GM12878 (cell line): ENCODE data around the gene UNK. TPM values are rescaled to one million over a fixed set of nuclear protein-coding genes. Genes with fewer than 3 reads are reported as not detected.

Experiments used
- ATAC-seq: fragments of 200-7000 bp; cut with Tn5 transposase; 3 replicates; pipeline ENCODE4 v1.9.1; 2020; ENCODE audit warnings: mild to moderate bottlenecking, moderate library complexity
- BruUV-seq: library from RNA; stranded (reverse); fragments of 400-500 nt; replicated peaks from 2 replicates; lab custom pipeline; 2021; lab: Mats Ljungman, UMichigan
- CTCF ChIA-PET: fragments of 300-600 bp; sonication (Branson Sonifier 250); formaldehyde crosslinking; extraction: SDS; loops from one replicate; lab custom pipeline; 2021; ENCODE audit warnings: inconsistent platforms; lab: Yijun Ruan, JAX
- POLR2A ChIA-PET: fragments of 350-600 bp; formaldehyde crosslinking; extraction: SDS; loops from one replicate; lab custom pipeline; 2021; ENCODE audit warnings: inconsistent platforms; lab: Charles Lee
- RAD21 ChIA-PET: fragments of 300-600 bp; sonication (Branson Sonifier 250); formaldehyde crosslinking; loops from one replicate; lab custom pipeline; 2023; ENCODE audit warnings: antibody characterized with exemption; ENCODE audit not compliant: unreplicated experiment; lab: Charles Lee
- SMC1A ChIA-PET: fragments of 300-600 bp; sonication (Branson Sonifier 250); formaldehyde crosslinking; loops from one replicate; lab custom pipeline; 2023; ENCODE audit not compliant: unreplicated experiment, uncharacterized antibody; lab: Charles Lee
- DNase-seq: peaks from one replicate; pipeline ENCODE4 v3.0.0-alpha.2; 2011; ENCODE audit warnings: low read depth, low spot score
- FAIRE-seq: peaks from 3 replicates; lab custom pipeline; 2011; peaks lifted over from hg19 to GRCh38; lab: Jason Lieb, UNC
- H2AFZ ChIP-seq: 2 replicates; pipeline ENCODE4 v1.6.0; 2011; ENCODE audit warnings: low read depth, low read length, control low read depth; ENCODE audit not compliant: control insufficient read depth
- H3K27ac ChIP-seq: 2 replicates; pipeline ENCODE4 v1.5.1; 2011; ENCODE audit warnings: control low read depth; ENCODE audit not compliant: control insufficient read depth, insufficient read depth
- H3K27me3 ChIP-seq, 2 experiments: replicated peaks in 1 of 2; 2 replicates each; pipeline versions ENCODE4 v1.6.0 to v1.6.1; 2011; ENCODE audit warnings: low read length in 1 of 2; ENCODE audit not compliant: control insufficient read depth in 2 of 2, insufficient read depth in 2 of 2
- H3K36me3 ChIP-seq, 2 experiments: 2 replicates each; pipeline ENCODE4 v1.5.1; 2011; ENCODE audit warnings: low read length in 1 of 2; ENCODE audit not compliant: control insufficient read depth in 2 of 2, insufficient read depth in 2 of 2
- H3K4me1 ChIP-seq: 2 replicates; pipeline ENCODE4 v1.6.1; 2011; ENCODE audit warnings: mild to moderate bottlenecking, low read length, moderate library complexity, mixed read lengths; ENCODE audit not compliant: control insufficient read depth, insufficient read depth
- H3K4me2 ChIP-seq: 2 replicates; pipeline ENCODE4 v1.6.0; 2011; ENCODE audit warnings: control low read depth; ENCODE audit not compliant: control insufficient read depth, insufficient read depth
- H3K4me3 ChIP-seq: fragments of 200-600 bp; sonication (generic); 2 replicates; pipeline ENCODE4 v1.5.1; 2016
- H3K79me2 ChIP-seq: 2 replicates; pipeline ENCODE4 v1.6.0; 2011; ENCODE audit warnings: low read length; ENCODE audit not compliant: control insufficient read depth, insufficient read depth
- H3K9ac ChIP-seq: 2 replicates; pipeline ENCODE4 v1.8.0; 2011; ENCODE audit warnings: low read length, control low read depth, mixed read lengths; ENCODE audit not compliant: control insufficient read depth, insufficient read depth
- H3K9me3 ChIP-seq: replicated peaks from 3 replicates; pipeline ENCODE4 v1.5.1; 2011; ENCODE audit warnings: mild to moderate bottlenecking, low read length; ENCODE audit not compliant: control insufficient read depth, insufficient read depth
- H4K20me1 ChIP-seq: 2 replicates; pipeline ENCODE4 v1.6.0; 2011; ENCODE audit not compliant: control insufficient read depth, insufficient read depth
- NFXL1 ChIP-seq: fragments of 450-650 bp; IDR thresholded peaks from 2 replicates; pipeline ENCODE4 v1.6.1; 2017; ENCODE audit warnings: antibody characterized with exemption, mild to moderate bottlenecking, borderline replicate concordance
- POLR2AphosphoS2 ChIP-seq: IDR thresholded peaks from 2 replicates; pipeline ENCODE4 v1.6.1; 2011; ENCODE audit warnings: low read depth, mild to moderate bottlenecking, low read length, improper control_type of control experiment, moderate library complexity
- RELA ChIP-seq: fragments of 450-650 bp; IDR thresholded peaks from 2 replicates; pipeline ENCODE4 v1.8.0; 2014; ENCODE audit warnings: borderline replicate concordance; ENCODE audit not compliant: partially characterized antibody
- TCF3 ChIP-seq: IDR thresholded peaks from 2 replicates; pipeline ENCODE4 v1.6.1; 2012; ENCODE audit warnings: low read depth, mild to moderate bottlenecking, low read length, borderline replicate concordance; ENCODE audit not compliant: insufficient read depth
- USF2 ChIP-seq: IDR thresholded peaks from 2 replicates; pipeline ENCODE4 v1.6.1; 2011; ENCODE audit warnings: low read depth, low read length, improper control_type of control experiment, borderline replicate concordance
- WRNIP1 ChIP-seq: IDR thresholded peaks from 2 replicates; pipeline ENCODE4 v1.6.1; 2011; ENCODE audit warnings: low read depth, low read length, improper control_type of control experiment, borderline replicate concordance
- WGBS: methylation state at CpG from one replicate; pipeline ENCODE4 v1.1.6; 2016; ENCODE audit warnings: low lambda C conversion rate; ENCODE audit not compliant: insufficient replicate concordance, insufficient coverage; ENCODE audit errors: missing lambda C conversion rate; 5-methylcytosine and 5-hydroxymethylcytosine counted together
- in situ Hi-C: fragments of 300-500 bp; cut with MboI; formaldehyde crosslinking; loops from 9 replicates; pipeline ENCODE4 v1.14.3; 2018; ENCODE audit warnings: mixed read lengths
- intact Hi-C: fragments of 100-400 bp; cut with micrococcal nuclease; formaldehyde crosslinking; loops from one replicate; pipeline ENCODE4 v1.14.2; 2022; ENCODE audit not compliant: unreplicated experiment
- polyA plus RNA-seq, 11 experiments: library from polyadenylated mRNA; depleted of rRNA in 4 of 11; unstranded in 6 of 11; stranded (reverse) in 5 of 11; fragments of >200 nt; fragmentation: Nextera tagmentation in 4 of 11; fragmentation: Illumina TruSeq in 1 of 11; extraction: Ambion mirVana in 4 of 11; extraction: Trizol in 1 of 11; gene quantifications; 1 replicate in 1 of 11; 2 replicates in 10 of 11; pipeline versions ENCODE4 v1.2.1 to v1.2.3, GENCODE V29; 2011 to 2016; ENCODE audit warnings: inconsistent platforms in 2 of 11, missing spikeins in 2 of 11, low read depth in 1 of 11
- total RNA-seq, 4 experiments: library from RNA; depleted of rRNA in 3 of 4; stranded (reverse); fragments of >200 nt in 3 of 4; fragmentation: Illumina TruSeq in 1 of 4; extraction: Trizol in 1 of 4; gene quantifications; 2 replicates each; pipeline versions ENCODE4 v1.2.1 to v1.2.3, GENCODE V29; 2013 to 2021

The UNK gene
- total and polyA plus RNA-seq, 10 of the 15 experiments (the other 5 are each of a cell fraction or from before 2014, with no cell fraction given), result 8.9 to 34.5 (median 27.3) TPM

- no peak for ATAC-seq
- WGBS, result 93% methylated on average over 10 of the region's 13 CpGs
- Histone ChIP-seq H3K4me2 (no peak overlapping the region), H3K36me3 (peaks cover 8 to 10% of the 10 kb centered on the region in 2 experiments; a peak in 3 of 4 replicates), H3K4me3 (no peak overlapping the region), H3K9me3 (no peaks in the 10 kb centered on the region), H3K27me3 (no peaks in the 10 kb centered on the region), H3K79me2 (no peaks in the 10 kb centered on the region), H3K9ac (no peak overlapping the region), H3K27ac (no peak overlapping the region), H3K4me1 (no peaks in the 10 kb centered on the region), H2AFZ (no peak overlapping the region), H4K20me1 (no peaks in the 10 kb centered on the region)
- RAD21 ChIA-PET, result interaction anchor here (0.7 to 1.5 kb wide), 2 partner anchors 16 to 49 kb away, joined by 3 to 4 read pairs; no protein-coding TSS in a partner anchor
- no TSS peak for BruUV-seq
- TF ChIP-seq NFXL1 (no peak), USF2 (no peak), TCF3 (no peak), POLR2AphosphoS2 (0 out of 2 replicates have a peak, but pooled peaks have one; percentile 13), WRNIP1 (no peak), RELA (no peak)
- intact Hi-C loops (no loop called here), in situ Hi-C loops (no loop called here)
- no peak for DNase-seq
- POLR2A ChIA-PET, result interaction anchor here (0.7 kb wide), 1 partner anchor 20 kb away, joined by 3 read pairs; no protein-coding TSS in a partner anchor
- FAIRE-seq, result no peak
- SMC1A ChIA-PET, result interaction anchor here (0.5 to 1.4 kb wide), 3 partner anchors 48 to 177 kb away, joined by 3 to 4 read pairs (median 3); no protein-coding TSS in a partner anchor
- CTCF ChIA-PET, result interaction anchor here (0.6 to 5.9 kb wide), 10 partner anchors 20 to 271 kb away, joined by 3 to 63 read pairs (median 4); partner anchors contain the start of gene GALK1
Measured at GRCh38 chr17:75825149-75825552, 40.5 kb downstream of the UNK start.
